ENCODE data around the gene TMEM219.

Gene TMEM219

GRCh38 chr16:29992344-29992967 is 30.6 kb downstream of the TMEM219 start:
- TF ChIP-seq CTCF (IDR thresholded peaks at IDR 0.05; ENCODE audit: control insufficient read depth, extremely low read depth, insufficient read depth) = no peak
- peak; percentile 50 for DNase-seq (ENCODE audit: low read depth)
- H3K4me3 ChIP-seq (ENCODE audit: low read depth, low read length) = no peak overlapping the region

DNA sequence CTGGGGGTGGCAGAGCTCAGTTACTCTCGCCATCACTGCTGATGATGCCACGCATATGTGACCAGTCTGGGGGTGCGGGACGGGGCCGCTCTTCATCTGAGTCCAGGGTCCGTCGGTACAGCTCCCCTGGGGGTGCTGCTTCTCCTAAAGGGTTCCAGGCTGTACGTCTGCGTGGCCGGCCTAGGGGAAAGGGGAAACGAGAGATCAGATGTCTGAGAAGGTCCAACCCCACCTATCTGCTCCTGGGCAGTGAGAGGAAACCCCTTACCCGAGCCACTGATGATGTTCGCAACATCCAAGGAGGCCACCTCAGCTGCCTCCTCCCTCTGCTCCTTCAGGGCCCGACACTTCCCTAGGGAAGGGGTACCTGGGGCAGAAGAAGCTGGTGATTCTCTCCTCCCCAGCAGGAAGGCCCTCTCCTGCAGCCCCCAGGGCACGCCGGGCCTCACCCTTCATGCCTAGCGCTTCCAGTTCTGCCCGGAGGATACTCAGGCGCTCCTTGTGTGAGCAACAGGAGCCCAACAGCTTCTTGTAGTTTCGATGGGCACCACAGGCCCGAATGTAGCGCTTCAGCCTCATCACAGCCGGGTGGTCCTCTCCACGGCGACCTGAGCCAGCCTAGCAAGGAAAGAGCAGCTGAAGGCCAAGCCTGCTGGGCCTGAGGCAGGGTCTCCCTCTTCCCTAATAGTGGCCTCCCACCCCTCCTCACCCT is 31.5 kb downstream of the TMEM219 start:
- no peak for DNase-seq (ENCODE audit: low read depth)
- TF ChIP-seq CTCF (IDR thresholded peaks at IDR 0.05; ENCODE audit: control insufficient read depth, extremely low read depth, insufficient read depth) = no peak

DNA sequence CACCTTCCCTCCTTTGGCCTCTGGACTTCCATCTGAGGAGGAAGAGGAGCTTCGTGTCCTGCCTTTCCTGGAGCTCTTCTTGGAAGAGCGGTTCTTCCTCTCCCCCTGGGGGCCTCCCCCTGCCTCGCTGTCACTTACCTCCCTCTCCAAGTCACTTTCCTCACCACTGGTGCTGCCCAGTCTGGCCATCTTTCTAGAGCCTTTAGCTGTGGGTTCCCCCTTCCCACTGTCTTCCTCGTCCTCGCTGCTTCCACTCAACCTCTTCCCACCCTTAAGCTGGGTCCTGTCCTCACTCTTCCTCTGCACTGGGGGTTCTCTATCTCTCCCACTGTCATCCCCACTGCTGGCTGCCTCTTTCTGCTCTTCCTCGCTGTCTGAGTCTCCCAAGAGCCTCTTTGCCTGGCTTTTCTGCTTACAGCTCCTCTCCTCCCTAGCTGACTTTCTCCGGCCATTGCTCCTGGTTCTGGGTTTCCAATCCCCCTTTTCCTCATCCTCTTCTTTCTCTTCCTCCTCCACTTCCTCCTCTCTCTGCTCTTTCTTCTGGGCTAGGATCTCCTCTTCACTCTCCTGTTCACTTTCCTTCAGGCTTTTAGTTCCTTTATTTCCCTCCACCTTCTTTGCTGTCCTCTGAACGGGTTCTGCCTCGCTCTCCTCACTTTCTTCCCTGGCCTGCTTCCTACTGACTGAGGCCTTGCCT is 32.2 kb downstream of the TMEM219 start:
- TF ChIP-seq CTCF (IDR thresholded peaks at IDR 0.05; ENCODE audit: control insufficient read depth, extremely low read depth, insufficient read depth) = no peak
- peak overlapping the region; percentile 98 for H3K4me3 ChIP-seq (ENCODE audit: low read depth, low read length)
- DNase-seq (ENCODE audit: low read depth) = no peak

More for the DNA sequence above, 31.5 kb downstream of the TMEM219 start:
- no peak overlapping the region for H3K4me3 ChIP-seq (ENCODE audit: low read depth, low read length)

GRCh38 chr16:29994600-29995323 is 32.9 kb downstream of the TMEM219 start:
- H3K4me3 ChIP-seq (ENCODE audit: low read depth, low read length) = peak overlapping the region; percentile 98
- TF ChIP-seq CTCF (IDR thresholded peaks at IDR 0.05; ENCODE audit: control insufficient read depth, extremely low read depth, insufficient read depth) = no peak
- DNase-seq (ENCODE audit: low read depth) = no peak

- DNase-seq (ENCODE audit: low read depth) = peak; percentile 47
- no peak for TF ChIP-seq CTCF (IDR thresholded peaks at IDR 0.05; ENCODE audit: control insufficient read depth, extremely low read depth, insufficient read depth)
- peak within 1 kb of the TSS; percentile 98 for H3K4me3 ChIP-seq (ENCODE audit: low read depth, low read length)
Observed at GRCh38 chr16:29995324-29995910, 33.5 kb downstream of the TMEM219 start, which contains the start of gene HIRIP3. TSS of gene HIRIP3 (minus strand) at chr16:29995617. CDS start at chr16:29995605, 12 bp downstream.

Data from LNCaP clone FGC (cell line).